GM18511 (cell line): ENCODE results near the gene ACTR3C.
A peak's percentile ranks its signal among the peaks of the same experiment; 100 is the strongest.

ENCODE experiments used
- ATAC-seq: cut with Tn5 transposase; IDR thresholded peaks from one replicate; pipeline ENCODE4 v1.9.1; 2021; ENCODE audit warnings: mild to moderate bottlenecking, moderate library complexity; ENCODE audit not compliant: unreplicated experiment

Gene ACTR3C

GRCh38 chr7:150322833-150323681, at the start of gene ACTR3C, which contains the start of gene LRRC61:
TSS of gene ACTR3C (minus strand) at chr7:150323545. CDS start at chr7:150295296, 28,249 bp downstream.
TSS of gene LRRC61 (plus strand) at chr7:150323355. CDS start at chr7:150336862, 13,507 bp downstream.
- ATAC-seq = peak; percentile 73

- ATAC-seq = no peak
Measured at GRCh38 chr7:150372271-150373048, 49.1 kb upstream of the ACTR3C start.

GRCh38 chr7:150371996-150372270, 48.6 kb upstream of the ACTR3C start:
- no peak for ATAC-seq

GRCh38 chr7:150371131-150371995, 48.0 kb upstream of the ACTR3C start:
- ATAC-seq = no peak

- ATAC-seq = no peak
Measured at GRCh38 chr7:150370612-150371071, 47.3 kb upstream of the ACTR3C start.

GRCh38 chr7:150369748-150370501, 46.6 kb upstream of the ACTR3C start:
- no peak for ATAC-seq

GRCh38 chr7:150368884-150369747, 45.8 kb upstream of the ACTR3C start:
- ATAC-seq = peak; percentile 65

- ATAC-seq = peak; percentile 53
Measured at GRCh38 chr7:150368096-150368883, 44.9 kb upstream of the ACTR3C start, which contains the start of gene REPIN1. TSS of gene REPIN1 (plus strand) at chr7:150368822. CDS start at chr7:150369712, 890 bp downstream.

GRCh38 chr7:150367677-150368095, 44.3 kb upstream of the ACTR3C start:
- ATAC-seq = no peak

GRCh38 chr7:150365673-150366398, 42.5 kb upstream of the ACTR3C start:
- no peak for ATAC-seq

GRCh38 chr7:150365194-150365593, 41.8 kb upstream of the ACTR3C start:
- no peak for ATAC-seq

- no peak for ATAC-seq
Measured at GRCh38 chr7:150363872-150364271, 40.5 kb upstream of the ACTR3C start.

- no peak for ATAC-seq
Measured at GRCh38 chr7:150363370-150363769, 40.0 kb upstream of the ACTR3C start.

- ATAC-seq = no peak
Measured at GRCh38 chr7:150361807-150362621, 38.7 kb upstream of the ACTR3C start.

GRCh38 chr7:150361402-150361801, 38.1 kb upstream of the ACTR3C start:
- no peak for ATAC-seq

GRCh38 chr7:150360363-150361058, 37.2 kb upstream of the ACTR3C start:
- no peak for ATAC-seq
